IMR-90 (cell line): ENCODE results near the gene PPM1H. TPM values are rescaled to one million over a fixed set of nuclear protein-coding genes. Genes with fewer than 3 reads are reported as not detected.

ENCODE experiments used
- ATAC-seq: fragments of 200-7000 bp; cut with Tn5 transposase; 2 replicates; pipeline ENCODE4 v1.9.1; 2020; ENCODE audit warnings: low read depth, mild to moderate bottlenecking, moderate library complexity
- BruUV-seq: library from RNA; stranded (reverse); fragments of 400-500 nt; replicated peaks from 2 replicates; lab custom pipeline; 2021; lab: Mats Ljungman, UMichigan
- CTCF ChIA-PET: fragments of 300-600 bp; formaldehyde crosslinking; extraction: SDS; loops from one replicate; lab custom pipeline; 2021; ENCODE audit warnings: antibody characterized with exemption; lab: Yijun Ruan, JAX
- POLR2A ChIA-PET: fragments of 300-600 bp; sonication (Branson Sonifier 250); formaldehyde crosslinking; loops from one replicate; lab custom pipeline; 2022; ENCODE audit warnings: antibody characterized with exemption; ENCODE audit not compliant: unreplicated experiment; lab: Charles Lee
- DNase-seq: peaks from one replicate; pipeline ENCODE4 v3.0.0; 2013
- H2AFZ ChIP-seq: replicated peaks from 2 replicates; pipeline ENCODE3; 2013; ENCODE audit warnings: low read length, mild to moderate bottlenecking; ENCODE audit not compliant: poor library complexity
- H2AK5ac ChIP-seq: 2 replicates; pipeline ENCODE4 v1.6.1; 2013; ENCODE audit warnings: low read depth, low read length, inconsistent platforms
- H2AK9ac ChIP-seq: replicated peaks from 2 replicates; pipeline ENCODE3; 2013; ENCODE audit warnings: mild to moderate bottlenecking, low read depth, low read length, moderate library complexity; ENCODE audit not compliant: poor library complexity
- H2BK120ac ChIP-seq: 2 replicates; pipeline ENCODE4 v1.6.1; 2013; ENCODE audit warnings: low read depth, low read length, inconsistent platforms
- H2BK15ac ChIP-seq: 3 replicates; pipeline ENCODE4 v1.6.1; 2013; ENCODE audit warnings: low read depth, low read length, inconsistent platforms
- H2BK20ac ChIP-seq: 2 replicates; pipeline ENCODE4 v1.6.1; 2013; ENCODE audit warnings: low read depth, mild to moderate bottlenecking, inconsistent platforms, low read length, moderate library complexity
- H2BK5ac ChIP-seq: 2 replicates; pipeline ENCODE4 v1.6.1; 2013; ENCODE audit warnings: mild to moderate bottlenecking, low read depth, low read length, inconsistent platforms; ENCODE audit not compliant: poor library complexity, severe bottlenecking
- H3K14ac ChIP-seq: replicated peaks from 2 replicates; pipeline ENCODE4 v1.6.1; 2013; ENCODE audit warnings: low read depth, low read length, inconsistent platforms
- H3K18ac ChIP-seq: 2 replicates; pipeline ENCODE4 v1.6.1; 2013; ENCODE audit warnings: low read depth, low read length, control low read depth
- H3K23ac ChIP-seq: 2 replicates; pipeline ENCODE4 v1.6.1; 2013; ENCODE audit warnings: low read depth, low read length, inconsistent platforms
- H3K27ac ChIP-seq: 2 replicates; pipeline ENCODE4 v1.5.1; 2013; ENCODE audit warnings: mild to moderate bottlenecking, control low read depth, low read length; ENCODE audit not compliant: insufficient read depth
- H3K27me3 ChIP-seq: 2 replicates; pipeline ENCODE4 v1.6.1; 2013; ENCODE audit warnings: low read length; ENCODE audit not compliant: control insufficient read depth, insufficient read depth
- H3K36me3 ChIP-seq: 2 replicates; pipeline ENCODE4 v1.6.1; 2013; ENCODE audit warnings: low read length, mixed read lengths; ENCODE audit not compliant: control insufficient read depth, insufficient read depth
- H3K4ac ChIP-seq: 2 replicates; pipeline ENCODE4 v1.6.1; 2013; ENCODE audit warnings: low read depth, low read length, inconsistent platforms
- H3K4me1 ChIP-seq: 2 replicates; pipeline ENCODE4 v1.6.1; 2013; ENCODE audit warnings: low read length, mixed read lengths; ENCODE audit not compliant: control insufficient read depth, insufficient read depth
- H3K4me2 ChIP-seq: 2 replicates; pipeline ENCODE4 v1.6.1; 2013; ENCODE audit warnings: low read depth, mild to moderate bottlenecking, control low read depth, low read length, moderate library complexity
- H3K4me3 ChIP-seq: 2 replicates; pipeline ENCODE4 v1.5.1; 2013; ENCODE audit warnings: low read depth, mild to moderate bottlenecking, control low read depth, low read length, moderate library complexity; ENCODE audit not compliant: insufficient read depth
- H3K56ac ChIP-seq: 2 replicates; pipeline ENCODE4 v1.6.1; 2013; ENCODE audit warnings: low read length, inconsistent platforms; ENCODE audit not compliant: insufficient read depth; ENCODE audit errors: extremely low read depth
- H3K79me1 ChIP-seq, 2 experiments: 2 replicates each; pipeline ENCODE4 v1.6.1; 2013; ENCODE audit warnings: low read length in 2 of 2, inconsistent platforms in 1 of 2, low read depth in 1 of 2
- H3K9ac ChIP-seq: 2 replicates; pipeline ENCODE4 v1.6.1; 2013; ENCODE audit warnings: low read depth, low read length, control low read depth
- H3K9me1 ChIP-seq: 2 replicates; pipeline ENCODE4 v1.6.1; 2013; ENCODE audit warnings: low read length, inconsistent platforms; ENCODE audit not compliant: insufficient read depth
- H3K9me3 ChIP-seq: 2 replicates; pipeline ENCODE4 v1.6.1; 2013; ENCODE audit warnings: low read length; ENCODE audit not compliant: control insufficient read depth, insufficient read depth
- H4K20me1 ChIP-seq: 2 replicates; pipeline ENCODE4 v1.6.1; 2013; ENCODE audit warnings: low read length, inconsistent platforms; ENCODE audit not compliant: insufficient read depth
- H4K5ac ChIP-seq: 2 replicates; pipeline ENCODE4 v1.6.1; 2013; ENCODE audit warnings: mild to moderate bottlenecking, low read depth, low read length, control low read depth
- H4K8ac ChIP-seq, 2 experiments: 2 replicates each; pipeline ENCODE4 v1.6.1; 2013; ENCODE audit warnings: low read depth in 2 of 2, low read length in 2 of 2, control low read depth in 1 of 2, inconsistent platforms in 1 of 2
- H4K91ac ChIP-seq: 2 replicates; pipeline ENCODE4 v1.6.1; 2013; ENCODE audit warnings: low read depth, low read length, inconsistent platforms; ENCODE audit not compliant: insufficient read depth
- MXI1 ChIP-seq: IDR thresholded peaks from 2 replicates; pipeline ENCODE4 v1.6.1; 2012; ENCODE audit warnings: low read depth, mild to moderate bottlenecking, low read length, moderate library complexity, borderline replicate concordance
- NFE2L2 ChIP-seq: fragments of 150-350 bp; IDR thresholded peaks from 2 replicates; pipeline ENCODE4 v1.6.1; 2016; ENCODE audit warnings: low read depth, mild to moderate bottlenecking, low read length
- RFX5 ChIP-seq: IDR thresholded peaks from 2 replicates; pipeline ENCODE4 v1.8.0; 2012; ENCODE audit warnings: low read depth, mild to moderate bottlenecking, low read length, moderate library complexity
- WGBS, 2 experiments: methylation state at CpG; one replicate each; pipeline versions ENCODE4 v1.1.5 to v1.1.7; 2013; ENCODE audit warnings: missing lambda C conversion rate in 2 of 2; ENCODE audit not compliant: insufficient read length in 1 of 2; ENCODE audit errors: extremely low coverage in 2 of 2; 5-methylcytosine and 5-hydroxymethylcytosine counted together
- dilution Hi-C: fragments of 300-500 bp; cut with HindIII; formaldehyde crosslinking; loops from one replicate; pipeline ENCODE4 v1.14.3; 2018; ENCODE audit warnings: low sequenced_read_pairs; ENCODE audit not compliant: unreplicated experiment
- in situ Hi-C: fragments of 300-500 bp; cut with MboI; formaldehyde crosslinking; loops from 3 replicates; pipeline ENCODE4 v1.14.3; 2019; ENCODE audit warnings: low sequenced_read_pairs, inconsistent platforms, mixed read lengths
- intact Hi-C: fragments of 100-400 bp; cut with micrococcal nuclease; formaldehyde crosslinking; loops from 2 replicates; pipeline ENCODE4 v1.10.0; 2022
- polyA plus RNA-seq, 3 experiments: library from polyadenylated mRNA; depleted of rRNA; stranded (reverse); fragments of >200 nt; gene quantifications; 2 replicates each; pipeline ENCODE4 v1.2.3, GENCODE V29; 2012; ENCODE audit warnings: low replicate concordance in 1 of 3
- total RNA-seq: library from RNA; depleted of rRNA; stranded (reverse); fragments of >200 nt; gene quantifications from 2 replicates; pipeline ENCODE4 v1.2.3, GENCODE V29; 2012

PPM1H gene
- total and polyA plus RNA-seq, 2 of the 4 experiments (the other 2 are of a cell fraction): 0.14 to 0.18 TPM

DNA sequence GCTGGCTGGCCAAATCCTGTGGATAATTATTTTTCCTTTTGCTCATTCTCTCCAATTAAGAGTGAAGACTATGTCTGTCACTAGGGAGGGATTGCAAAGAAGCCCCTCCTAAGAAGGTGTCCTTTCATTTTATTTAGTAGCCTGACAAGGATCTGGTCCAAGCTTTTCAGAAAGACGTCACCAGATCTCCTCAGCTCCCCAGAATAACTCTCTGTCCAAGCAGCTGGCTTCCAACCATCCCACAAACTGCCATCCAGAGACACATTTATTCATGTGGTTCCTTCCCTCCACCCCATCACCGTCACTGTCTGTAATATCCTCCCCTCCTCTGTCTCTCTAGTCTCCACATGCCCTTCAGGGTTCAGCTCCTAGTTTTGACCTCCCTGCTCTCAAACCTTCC lies 69.9 kb downstream of the PPM1H start:
- intact Hi-C loops: no loop called here
- no peak for DNase-seq

More for the DNA sequence above, 69.9 kb downstream of the PPM1H start:
- Histone ChIP-seq H2BK20ac (peak overlapping the region; percentile 92), H3K9ac (no peak overlapping the region), H3K4me1 (peaks cover 25% of the 10 kb centered on the region), H4K91ac (peak overlapping the region; percentile 45; the same call in 1 of the 2 replicates), H3K79me1 (0 out of 4 replicates have a peak, but pooled peaks cover 0 to 2% of the 10 kb centered on the region in 2 experiments), H2AK9ac (peak overlapping the region; percentile 19), H3K4me3 (no peak overlapping the region), H3K56ac (no peak overlapping the region), H2BK15ac (peak overlapping the region; percentile 68; the same call in 1 of the 3 replicates), H2BK120ac (peak overlapping the region; percentile 78), H2BK5ac (no peak overlapping the region), H4K8ac (0 out of 4 replicates have a peak overlapping the region, but pooled peaks of 1 of the 2 experiments have one; percentile 38), H3K23ac (0 out of 2 replicates have a peak overlapping the region, but pooled peaks have one; percentile 27), H3K9me3 (no peaks in the 10 kb centered on the region), H3K18ac (no peak overlapping the region), H2AK5ac (peak overlapping the region; percentile 76; the same call in 1 of the 2 replicates), H3K9me1 (peaks cover 15% of the 10 kb centered on the region), H3K27me3 (no peaks in the 10 kb centered on the region), H3K14ac (peak overlapping the region; percentile 73), H4K5ac (no peak overlapping the region), H4K20me1 (no peaks in the 10 kb centered on the region), H2AFZ (no peak overlapping the region), H3K27ac (no peak overlapping the region), H3K36me3 (no peaks in the 10 kb centered on the region), H3K4me2 (no peak overlapping the region), H3K4ac (peak overlapping the region; percentile 89)
- 56% methylated on average over 1 of the region's 2 CpGs; no CpG with 5 or more reads in 1 of the 2 experiments for WGBS, 2 experiments
- ChIA-PET CTCF (interaction anchor here (1.0 to 2.2 kb wide), 2 partner anchors 10 to 16 kb away, joined by 3 to 9 read pairs; no protein-coding TSS in a partner anchor), POLR2A (no interaction called here)
- no TSS peak for BruUV-seq
- TF ChIP-seq NFE2L2: no peak
- no peak for TF ChIP-seq MXI1
- TF ChIP-seq RFX5: no peak
- in situ Hi-C loops: no loop called here
- dilution Hi-C loops: no loop called here
- no peak for ATAC-seq
